Uterus (tissue), 4 donors: ENCODE measurements around the gene LDLRAD4. TPM values are rescaled to one million over a fixed set of nuclear protein-coding genes. Genes with fewer than 3 reads are reported as not detected.
A peak's percentile ranks its signal among the peaks of the same experiment; 100 is the strongest.

Source experiments
- DNase-seq, 2 donors: peaks; one replicate each; pipeline ENCODE4 v3.0.0-alpha.2; 2019 to 2020
- H3K27ac ChIP-seq, 2 donors: fragments of 200-600 bp; sonication (generic); 1 replicate in 1 of 2; 2 replicates in 1 of 2; pipeline ENCODE4 v1.5.1; 2016 to 2018
- H3K27me3 ChIP-seq, 2 donors: fragments of 200-600 bp; sonication (generic); one replicate each; pipeline ENCODE4 v1.5.1; 2018 to 2019; ENCODE audit warnings: control low read depth in 1 of 2
- H3K36me3 ChIP-seq, 2 donors: fragments of 200-600 bp; sonication (generic); one replicate each; pipeline ENCODE4 v1.5.1; 2019; ENCODE audit warnings: control low read depth in 1 of 2
- H3K4me1 ChIP-seq, 2 donors: fragments of 200-600 bp; sonication (generic); one replicate each; pipeline ENCODE4 v1.5.1; 2018 to 2019; ENCODE audit warnings: control low read depth in 1 of 2
- H3K4me3 ChIP-seq, 2 donors: fragments of 200-600 bp; sonication (generic); 1 replicate in 1 of 2; 2 replicates in 1 of 2; pipeline ENCODE4 v1.5.1; 2018 to 2019; ENCODE audit warnings: mild to moderate bottlenecking in 1 of 2
- H3K9me3 ChIP-seq, 2 donors: fragments of 200-600 bp; sonication (generic); one replicate each; pipeline ENCODE4 v1.5.1; 2019; ENCODE audit warnings: control low read depth in 1 of 2
- CTCF ChIP-seq, 4 experiments: fragments of 200-600 bp in 2 of 4; fragments of 450-650 bp in 2 of 4; sonication (generic) in 2 of 4; IDR thresholded peaks; one replicate each; pipeline ENCODE4 v1.5.1; 2016 to 2019; ENCODE audit warnings: antibody characterized with exemption in 4 of 4, mild to moderate bottlenecking in 2 of 4, moderate library complexity in 1 of 4
- POLR2A ChIP-seq, 2 donors: fragments of 450-650 bp; IDR thresholded peaks; one replicate each; pipeline ENCODE4 v1.6.1; 2016; ENCODE audit warnings: antibody characterized with exemption in 2 of 2, mild to moderate bottlenecking in 1 of 2, moderate library complexity in 1 of 2
- intact Hi-C: fragments of 100-400 bp; cut with DNase I; formaldehyde crosslinking; loops from one replicate; pipeline ENCODE4 v1.15.1; 2023; ENCODE audit warnings: low total_unique reads
- total RNA-seq, 4 donors: library from RNA; depleted of rRNA in 3 of 4; stranded (reverse); fragments of >200 nt in 3 of 4; gene quantifications; one replicate each; pipeline versions ENCODE4 v1.1.0 to v1.2.4, GENCODE V29; 2014 to 2023
- donor health status: DM: yes; HTN: yes; CAD: no.

The LDLRAD4 gene
- total RNA-seq, 4 donors from 2014 or later = 23.8 to 82.2 (median 39.3) TPM

- DNase-seq = peak in 1 of 2 donors; percentile 23
Observed at GRCh38 chr18:13500227-13500865, 281.8 kb downstream of the LDLRAD4 start.

GRCh38 chr18:13500869-13501542, 282.4 kb downstream of the LDLRAD4 start:
- Histone ChIP-seq H3K9me3 (no peaks in the 10 kb centered on the region), H3K4me1 (peaks cover 0 to 4% of the 10 kb centered on the region in 2 donors), H3K27me3 (no peaks in the 10 kb centered on the region), H3K4me3 (no peak overlapping the region), H3K36me3 (no peaks in the 10 kb centered on the region), H3K27ac (peak overlapping the region; percentile 39 to 65)
- intact Hi-C loops = no loop called here
- TF ChIP-seq CTCF (IDR thresholded peaks at IDR 0.05) (no peak), POLR2A (IDR thresholded peaks at IDR 0.05) (no peak)
- peak; percentile 67 to 80 for DNase-seq

More at GRCh38 chr18:13500227-13500865, 281.8 kb downstream of the LDLRAD4 start:
- H3K4me1 ChIP-seq = peaks cover 0 to 4% of the 10 kb centered on the region in 2 donors
- H3K36me3 ChIP-seq = no peaks in the 10 kb centered on the region
- H3K4me3 ChIP-seq = no peak overlapping the region
- intact Hi-C loops = no loop called here
- H3K9me3 ChIP-seq = no peaks in the 10 kb centered on the region
- H3K27ac ChIP-seq = peak overlapping the region; percentile 39 to 65
- H3K27me3 ChIP-seq = no peaks in the 10 kb centered on the region
- TF ChIP-seq POLR2A (IDR thresholded peaks at IDR 0.05) = no peak
- TF ChIP-seq CTCF (IDR thresholded peaks at IDR 0.05) = no peak

- Histone ChIP-seq H3K4me3 (no peak overlapping the region), H3K27ac (peak overlapping the region in 1 of 2 donors; percentile 6)
Observed at GRCh38 chr18:13501543-13501887, 283.0 kb downstream of the LDLRAD4 start.

GRCh38 chr18:13501891-13502290, 283.3 kb downstream of the LDLRAD4 start:
- peaks cover 0 to 4% of the 10 kb centered on the region in 2 donors for H3K4me1 ChIP-seq
- no peaks in the 10 kb centered on the region for H3K36me3 ChIP-seq
- no peak for DNase-seq
- no peak overlapping the region for H3K4me3 ChIP-seq
- H3K27ac ChIP-seq = no peak overlapping the region
- intact Hi-C loops = no loop called here
- TF ChIP-seq POLR2A (IDR thresholded peaks at IDR 0.05) = no peak
- TF ChIP-seq CTCF (IDR thresholded peaks at IDR 0.05) = no peak
- no peaks in the 10 kb centered on the region for H3K27me3 ChIP-seq
- no peaks in the 10 kb centered on the region for H3K9me3 ChIP-seq

More at GRCh38 chr18:13501543-13501887, 283.0 kb downstream of the LDLRAD4 start:
- intact Hi-C loops = no loop called here
- Histone ChIP-seq H3K9me3 (no peaks in the 10 kb centered on the region), H3K27me3 (no peaks in the 10 kb centered on the region), H3K4me1 (peaks cover 0 to 4% of the 10 kb centered on the region in 2 donors), H3K36me3 (no peaks in the 10 kb centered on the region)
- TF ChIP-seq POLR2A (IDR thresholded peaks at IDR 0.05) = no peak
- no peak for TF ChIP-seq CTCF (IDR thresholded peaks at IDR 0.05)
- DNase-seq = no peak

GRCh38 chr18:13502585-13502984, 284.0 kb downstream of the LDLRAD4 start:
- intact Hi-C loops = no loop called here
- H3K9me3 ChIP-seq = no peaks in the 10 kb centered on the region
- H3K27ac ChIP-seq = no peak overlapping the region
- H3K27me3 ChIP-seq = no peaks in the 10 kb centered on the region
- no peaks in the 10 kb centered on the region for H3K36me3 ChIP-seq
- H3K4me1 ChIP-seq = peaks cover 0 to 4% of the 10 kb centered on the region in 2 donors
- TF ChIP-seq POLR2A (IDR thresholded peaks at IDR 0.05) (no peak), CTCF (IDR thresholded peaks at IDR 0.05) (no peak)
- H3K4me3 ChIP-seq = no peak overlapping the region
- DNase-seq = peak; percentile 35 to 38
